ENCODE measurements around the gene PRKAR1B.

Gene PRKAR1B

GRCh38 chr7:739983-740942 lies 13.2 kb upstream of the PRKAR1B start:
- DNase-seq: no peak

- no peak for DNase-seq
These were observed 12.4 kb upstream of the PRKAR1B start for GRCh38 chr7:739455-739982.

GRCh38 chr7:738723-739454 lies 11.8 kb upstream of the PRKAR1B start:
- no peak for DNase-seq

- DNase-seq: no peak
These were observed 11.2 kb upstream of the PRKAR1B start for GRCh38 chr7:738241-738640.

- DNase-seq: no peak
These were observed 7.7 kb upstream of the PRKAR1B start for GRCh38 chr7:734808-735207.

- no peak for DNase-seq
These were observed 7.1 kb upstream of the PRKAR1B start for GRCh38 chr7:734214-734613.

- DNase-seq: no peak
These were observed 5.5 kb upstream of the PRKAR1B start for GRCh38 chr7:732556-732955.

GRCh38 chr7:732094-732541 lies 5.0 kb upstream of the PRKAR1B start:
- no peak for DNase-seq

- no peak for DNase-seq
These were observed 4.5 kb upstream of the PRKAR1B start for GRCh38 chr7:731440-732085.

- DNase-seq: no peak
These were observed 3.7 kb upstream of the PRKAR1B start for GRCh38 chr7:730501-731439.

GRCh38 chr7:729140-730000 lies 2.3 kb upstream of the PRKAR1B start:
- DNase-seq: no peak

- DNase-seq: no peak
These were observed 1.5 kb upstream of the PRKAR1B start for GRCh38 chr7:728602-729001.

- no peak for DNase-seq
These were observed 852 bp upstream of the PRKAR1B start for GRCh38 chr7:727806-728460.

GRCh38 chr7:726854-727103 lies 302 bp downstream of the PRKAR1B start:
- DNase-seq: no peak

- DNase-seq: peak; percentile 81 to 91
These were observed 812 bp downstream of the PRKAR1B start, which contains the start of gene DNAAF5 for GRCh38 chr7:726084-726853. Gene DNAAF5 (plus strand): TSS chr7:726699. CDS start chr7:726721, 22 bp downstream.

- no peak for DNase-seq
These were observed 1.7 kb downstream of the PRKAR1B start for GRCh38 chr7:725223-726005.

GRCh38 chr7:724298-724697 lies 2.8 kb downstream of the PRKAR1B start:
- no peak for DNase-seq

- DNase-seq: no peak
These were observed 3.5 kb downstream of the PRKAR1B start for GRCh38 chr7:723541-723940.
